22Rv1 (cell line): ENCODE data around the gene MED12L.

Experiments
- ZFX ChIP-seq: fragments of 450-650 bp; IDR thresholded peaks from 2 replicates; pipeline ENCODE4 v1.6.1; 2017; ENCODE audit warnings: antibody characterized with exemption, borderline replicate concordance
- TF ChIP-seq, protein P1 (sequence below): fragments of 450-650 bp; IDR thresholded peaks from 2 replicates; pipeline ENCODE4 v1.5.1; 2017; ENCODE audit warnings: mild to moderate bottlenecking

DNA sequence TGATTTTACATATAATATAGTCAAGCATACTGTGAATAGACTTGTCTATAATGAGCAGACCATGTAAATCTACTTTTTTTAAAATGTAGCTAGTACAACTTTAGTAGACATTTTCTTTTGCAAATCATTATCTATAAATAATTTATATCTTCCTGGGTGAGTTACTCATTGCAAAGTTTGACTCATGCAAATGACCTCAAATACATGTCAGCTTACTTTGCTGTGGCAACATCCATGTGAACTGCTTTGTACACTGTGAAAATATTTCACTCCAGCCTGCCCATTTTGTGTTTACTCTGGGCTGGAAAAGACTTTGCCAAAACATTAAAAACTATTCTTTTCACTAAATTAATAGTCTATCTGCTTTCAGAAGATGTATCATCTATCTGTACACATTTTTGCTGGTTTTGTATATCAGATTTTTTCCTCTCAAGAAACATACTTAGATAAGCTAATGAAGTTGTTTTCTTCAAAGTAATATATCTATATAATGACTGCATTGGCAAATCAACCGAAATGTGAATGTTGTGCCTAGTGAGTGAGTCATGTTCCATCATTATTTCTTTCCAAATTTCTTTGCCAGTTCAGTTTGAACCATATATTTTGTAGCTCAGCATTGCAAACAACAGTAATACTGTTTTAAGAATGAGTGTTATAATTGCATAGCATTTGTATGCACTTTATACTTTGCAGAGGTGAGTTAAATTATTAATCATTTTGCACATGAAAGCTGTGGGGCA, 348.9 kb downstream of the MED12L start:
- TF ChIP-seq, protein P1, sequence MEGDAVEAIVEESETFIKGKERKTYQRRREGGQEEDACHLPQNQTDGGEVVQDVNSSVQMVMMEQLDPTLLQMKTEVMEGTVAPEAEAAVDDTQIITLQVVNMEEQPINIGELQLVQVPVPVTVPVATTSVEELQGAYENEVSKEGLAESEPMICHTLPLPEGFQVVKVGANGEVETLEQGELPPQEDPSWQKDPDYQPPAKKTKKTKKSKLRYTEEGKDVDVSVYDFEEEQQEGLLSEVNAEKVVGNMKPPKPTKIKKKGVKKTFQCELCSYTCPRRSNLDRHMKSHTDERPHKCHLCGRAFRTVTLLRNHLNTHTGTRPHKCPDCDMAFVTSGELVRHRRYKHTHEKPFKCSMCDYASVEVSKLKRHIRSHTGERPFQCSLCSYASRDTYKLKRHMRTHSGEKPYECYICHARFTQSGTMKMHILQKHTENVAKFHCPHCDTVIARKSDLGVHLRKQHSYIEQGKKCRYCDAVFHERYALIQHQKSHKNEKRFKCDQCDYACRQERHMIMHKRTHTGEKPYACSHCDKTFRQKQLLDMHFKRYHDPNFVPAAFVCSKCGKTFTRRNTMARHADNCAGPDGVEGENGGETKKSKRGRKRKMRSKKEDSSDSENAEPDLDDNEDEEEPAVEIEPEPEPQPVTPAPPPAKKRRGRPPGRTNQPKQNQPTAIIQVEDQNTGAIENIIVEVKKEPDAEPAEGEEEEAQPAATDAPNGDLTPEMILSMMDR = no peak
- TF ChIP-seq ZFX = no peak
